Esophagus squamous epithelium (tissue), 5 donors: ENCODE data around the gene MRM2. TPM values are rescaled to one million over a fixed set of nuclear protein-coding genes. Genes with fewer than 3 reads are reported as not detected.

Source experiments
- DNase-seq: peaks from one replicate; lab custom pipeline; 2025; lab: John Stamatoyannopoulos, UW
- H3K27ac ChIP-seq, 4 donors: fragments of 200-600 bp; sonication (generic); one replicate each; pipeline ENCODE4 v1.5.1; 2016 to 2019; ENCODE audit warnings: mild to moderate bottlenecking in 1 of 4
- H3K27me3 ChIP-seq, 4 donors: fragments of 200-600 bp; sonication (generic); 1 replicate in 3 of 4; 2 replicates in 1 of 4; pipeline versions ENCODE4 v1.5.1 to v1.6.0; 2017 to 2021; ENCODE audit warnings: antibody characterized with exemption in 1 of 4
- H3K36me3 ChIP-seq, 3 donors: fragments of 200-600 bp; sonication (generic); one replicate each; pipeline ENCODE4 v1.5.1; 2016 to 2019
- H3K4me1 ChIP-seq, 3 donors: fragments of 200-600 bp; sonication (generic); one replicate each; pipeline ENCODE4 v1.5.1; 2017 to 2019
- H3K4me3 ChIP-seq, 4 donors: fragments of 200-600 bp; sonication (generic); 1 replicate in 3 of 4; 2 replicates in 1 of 4; pipeline ENCODE4 v1.5.1; 2016 to 2019; ENCODE audit warnings: mild to moderate bottlenecking in 2 of 4, moderate library complexity in 1 of 4
- H3K9me3 ChIP-seq, 3 donors: fragments of 200-600 bp; sonication (generic); one replicate each; pipeline ENCODE4 v1.5.1; 2016 to 2019
- CTCF ChIP-seq, 6 experiments: fragments of 450-650 bp in 4 of 6; fragments of 200-600 bp in 2 of 6; sonication (generic) in 2 of 6; IDR thresholded peaks; one replicate each; pipeline ENCODE4 v1.5.1; 2016 to 2019; ENCODE audit warnings: antibody characterized with exemption in 6 of 6, mild to moderate bottlenecking in 4 of 6, moderate library complexity in 4 of 6
- POLR2A ChIP-seq, 4 donors: fragments of 450-650 bp; IDR thresholded peaks; one replicate each; pipeline ENCODE4 v1.6.1; 2017; ENCODE audit warnings: antibody characterized with exemption in 4 of 4, mild to moderate bottlenecking in 4 of 4, moderate library complexity in 3 of 4
- WGBS, 2 donors: methylation state at CpG; one replicate each; pipeline ENCODE4 v1.1.5; 2018; 5-methylcytosine and 5-hydroxymethylcytosine counted together
- intact Hi-C: fragments of 100-400 bp; cut with DNase I; formaldehyde crosslinking; loops from one replicate; pipeline ENCODE4 v1.15.0; 2022
- total RNA-seq, 4 donors: library from RNA; depleted of rRNA; stranded (reverse); fragments of >200 nt; gene quantifications; one replicate each; pipeline ENCODE4 v1.1.0, GENCODE V29; 2016
- donor health status: DM: yes; HTN: yes; CAD: no.

MRM2 gene
- total RNA-seq, 4 donors from 2014 or later: 16.8 to 31.5 (median 17.9) TPM

- no peak for DNase-seq
- Histone ChIP-seq H3K36me3 (peaks cover 0 to 21% (median 0%) of the 10 kb centered on the region in 3 donors), H3K4me3 (no peak overlapping the region), H3K9me3 (no peaks in the 10 kb centered on the region), H3K27me3 (no peaks in the 10 kb centered on the region), H3K4me1 (peaks cover 0 to 12% (median 0%) of the 10 kb centered on the region in 3 donors), H3K27ac (no peak overlapping the region)
- 71 to 78% methylated on average over 4 of the region's 4 CpGs for WGBS, 2 donors
- no peak for TF ChIP-seq POLR2A (IDR thresholded peaks at IDR 0.05)
- no peak for TF ChIP-seq CTCF (IDR thresholded peaks at IDR 0.05)
- intact Hi-C loops: no loop called here
Measured at GRCh38 chr7:2279896-2280295, 37.9 kb upstream of the MRM2 start.

- no peak for DNase-seq
- TF ChIP-seq POLR2A (IDR thresholded peaks at IDR 0.05): no peak
- TF ChIP-seq CTCF (IDR thresholded peaks at IDR 0.05): no peak
- H3K36me3 ChIP-seq: peaks cover 0 to 40% (median 7%) of the 10 kb centered on the region in 3 donors
- H3K4me1 ChIP-seq: peaks cover 0 to 12% (median 0%) of the 10 kb centered on the region in 3 donors
- WGBS, 2 donors: 82 to 87% methylated on average over 5 to 10 of the region's 11 CpGs
- H3K27ac ChIP-seq: no peak overlapping the region
- no peak overlapping the region for H3K4me3 ChIP-seq
- H3K9me3 ChIP-seq: no peaks in the 10 kb centered on the region
- intact Hi-C loops: no loop called here
- no peaks in the 10 kb centered on the region for H3K27me3 ChIP-seq
Measured at GRCh38 chr7:2278026-2278425, 36.0 kb upstream of the MRM2 start.

- no peak for DNase-seq
- WGBS, 2 donors: 93% methylated on average over 6 of the region's 18 CpGs; no CpG with 5 or more reads in 1 of the 2 donors
Measured at GRCh38 chr7:2276107-2276506, 34.1 kb upstream of the MRM2 start.

GRCh38 chr7:2275101-2275500, 33.1 kb upstream of the MRM2 start:
- Histone ChIP-seq H3K27me3 (no peaks in the 10 kb centered on the region), H3K27ac (no peak overlapping the region), H3K4me3 (no peak overlapping the region), H3K9me3 (no peaks in the 10 kb centered on the region), H3K36me3 (peaks cover 4 to 65% (median 14%) of the 10 kb centered on the region in 3 donors), H3K4me1 (no peaks in the 10 kb centered on the region)
- WGBS, 2 donors: 87 to 88% methylated on average over 9 to 14 of the region's 18 CpGs
- no peak for TF ChIP-seq POLR2A (IDR thresholded peaks at IDR 0.05)
- no peak for TF ChIP-seq CTCF (IDR thresholded peaks at IDR 0.05)
- DNase-seq: no peak
- intact Hi-C loops: no loop called here

More at GRCh38 chr7:2276107-2276506, 34.1 kb upstream of the MRM2 start:
- Histone ChIP-seq H3K4me1 (peaks cover 0 to 5% (median 0%) of the 10 kb centered on the region in 3 donors), H3K9me3 (no peaks in the 10 kb centered on the region), H3K36me3 (peaks cover 1 to 57% (median 9%) of the 10 kb centered on the region in 3 donors), H3K27ac (no peak overlapping the region), H3K27me3 (no peaks in the 10 kb centered on the region), H3K4me3 (no peak overlapping the region)
- TF ChIP-seq POLR2A (IDR thresholded peaks at IDR 0.05): no peak
- no peak for TF ChIP-seq CTCF (IDR thresholded peaks at IDR 0.05)
- intact Hi-C loops: no loop called here

- DNase-seq: no peak
- Histone ChIP-seq H3K27me3 (no peaks in the 10 kb centered on the region), H3K4me1 (peaks cover 0 to 4% (median 0%) of the 10 kb centered on the region in 3 donors), H3K36me3 (peaks cover 4 to 67% (median 14%) of the 10 kb centered on the region in 3 donors), H3K9me3 (no peaks in the 10 kb centered on the region), H3K4me3 (no peak overlapping the region), H3K27ac (no peak overlapping the region)
- intact Hi-C loops: no loop called here
- WGBS, 2 donors: 40 to 72% methylated on average over 2 of the region's 7 CpGs
- no peak for TF ChIP-seq CTCF (IDR thresholded peaks at IDR 0.05)
- TF ChIP-seq POLR2A (IDR thresholded peaks at IDR 0.05): no peak
Measured at GRCh38 chr7:2274666-2275065, 32.7 kb upstream of the MRM2 start.
